AG09309 (cell line): ENCODE results near the gene PSMD8.

Experiments used
- DNase-seq: peaks from one replicate; pipeline ENCODE4 v3.0.0-alpha.2; 2010; ENCODE audit warnings: low read depth
- H3K4me3 ChIP-seq: 2 replicates; pipeline ENCODE4 v1.5.1; 2011; ENCODE audit warnings: mild to moderate bottlenecking, low read depth, low read length, moderate library complexity; ENCODE audit not compliant: control insufficient read depth
- CTCF ChIP-seq: IDR thresholded peaks from 2 replicates; pipeline ENCODE4 v1.5.1; 2011; ENCODE audit warnings: mild to moderate bottlenecking, low read depth, low read length, inconsistent platforms; ENCODE audit not compliant: insufficient read depth, control insufficient read depth; ENCODE audit errors: missing control alignments

PSMD8 gene

GRCh38 chr19:38389957-38390924 is 15.9 kb downstream of the PSMD8 start:
- TF ChIP-seq CTCF: no peak
- H3K4me3 ChIP-seq: peak overlapping the region; percentile 84
- DNase-seq: no peak

- DNase-seq: no peak
- TF ChIP-seq CTCF: no peak
- no peak overlapping the region for H3K4me3 ChIP-seq
These were observed 17.6 kb downstream of the PSMD8 start for GRCh38 chr19:38391911-38392464.

GRCh38 chr19:38392707-38393308 is 18.4 kb downstream of the PSMD8 start:
- TF ChIP-seq CTCF: no peak
- DNase-seq: no peak
- no peak overlapping the region for H3K4me3 ChIP-seq

- no peak for TF ChIP-seq CTCF
- H3K4me3 ChIP-seq: no peak overlapping the region
- DNase-seq: no peak
These were observed 20.1 kb downstream of the PSMD8 start for GRCh38 chr19:38394488-38394887.

GRCh38 chr19:38395381-38396114 is 21.2 kb downstream of the PSMD8 start:
- H3K4me3 ChIP-seq: no peak overlapping the region
- no peak for TF ChIP-seq CTCF

GRCh38 chr19:38399081-38399480 is 24.7 kb downstream of the PSMD8 start:
- no peak for DNase-seq
- H3K4me3 ChIP-seq: no peak overlapping the region
- TF ChIP-seq CTCF: no peak

More at GRCh38 chr19:38395381-38396114, 21.2 kb downstream of the PSMD8 start:
- no peak for DNase-seq
